Epithelial cell of proximal tubule (primary cell): ENCODE results near the gene ZCCHC24. TPM values are rescaled to one million over a fixed set of nuclear protein-coding genes. Genes with fewer than 3 reads are reported as not detected.

Source experiments
- DNase-seq: peaks from one replicate; pipeline ENCODE4 v3.0.0-alpha.2; 2011; ENCODE audit warnings: low read depth
- H3K4me3 ChIP-seq: 2 replicates; pipeline ENCODE4 v1.5.1; 2011; ENCODE audit warnings: low read depth, mild to moderate bottlenecking, low read length
- total RNA-seq: library from RNA; depleted of rRNA; stranded (reverse); fragments of >200 nt; gene quantifications from 2 replicates; pipeline ENCODE4 v1.2.3, GENCODE V29; 2015
- TF ChIP-seq, protein P1 (sequence below): conservative IDR thresholded peaks from 2 replicates; pipeline ENCODE4 v1.5.1; 2012; ENCODE audit warnings: low read depth, mild to moderate bottlenecking, low read length

Gene ZCCHC24
- total RNA-seq, 1 donor from 2014 or later = 4.7 TPM

DNA sequence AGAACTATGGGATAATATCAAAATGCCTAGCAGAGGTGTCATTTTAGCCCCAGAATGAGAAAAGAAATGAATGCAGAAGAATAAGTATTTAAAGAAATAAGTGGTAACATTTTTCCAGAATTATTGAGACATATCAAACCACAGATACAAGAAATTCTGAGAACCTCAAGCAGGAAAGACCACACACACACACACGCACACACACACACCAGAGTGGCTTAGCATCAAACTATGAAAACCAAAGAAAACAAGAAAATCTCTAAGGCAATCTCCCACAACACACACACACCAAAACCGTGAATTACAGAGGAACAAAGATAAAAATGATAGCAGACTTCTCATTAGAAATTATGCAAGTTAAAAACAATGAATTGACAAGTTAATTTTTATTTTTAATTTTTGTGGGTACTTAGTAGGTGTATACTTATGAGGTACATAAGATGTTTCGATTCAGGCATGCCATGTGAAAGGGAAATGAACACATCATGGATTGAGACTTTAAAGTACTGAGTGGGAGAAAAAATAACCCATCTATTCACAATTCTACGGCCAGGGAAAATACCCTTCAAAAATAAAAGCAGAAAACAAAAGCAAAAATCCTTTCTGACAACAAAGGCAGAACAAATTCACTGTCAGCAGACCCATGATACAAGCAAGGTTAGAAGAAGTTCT is 83.6 kb downstream of the ZCCHC24 start:
- no peak for DNase-seq
- no peak overlapping the region for H3K4me3 ChIP-seq
- TF ChIP-seq, protein P1, sequence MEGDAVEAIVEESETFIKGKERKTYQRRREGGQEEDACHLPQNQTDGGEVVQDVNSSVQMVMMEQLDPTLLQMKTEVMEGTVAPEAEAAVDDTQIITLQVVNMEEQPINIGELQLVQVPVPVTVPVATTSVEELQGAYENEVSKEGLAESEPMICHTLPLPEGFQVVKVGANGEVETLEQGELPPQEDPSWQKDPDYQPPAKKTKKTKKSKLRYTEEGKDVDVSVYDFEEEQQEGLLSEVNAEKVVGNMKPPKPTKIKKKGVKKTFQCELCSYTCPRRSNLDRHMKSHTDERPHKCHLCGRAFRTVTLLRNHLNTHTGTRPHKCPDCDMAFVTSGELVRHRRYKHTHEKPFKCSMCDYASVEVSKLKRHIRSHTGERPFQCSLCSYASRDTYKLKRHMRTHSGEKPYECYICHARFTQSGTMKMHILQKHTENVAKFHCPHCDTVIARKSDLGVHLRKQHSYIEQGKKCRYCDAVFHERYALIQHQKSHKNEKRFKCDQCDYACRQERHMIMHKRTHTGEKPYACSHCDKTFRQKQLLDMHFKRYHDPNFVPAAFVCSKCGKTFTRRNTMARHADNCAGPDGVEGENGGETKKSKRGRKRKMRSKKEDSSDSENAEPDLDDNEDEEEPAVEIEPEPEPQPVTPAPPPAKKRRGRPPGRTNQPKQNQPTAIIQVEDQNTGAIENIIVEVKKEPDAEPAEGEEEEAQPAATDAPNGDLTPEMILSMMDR = no peak

GRCh38 chr10:79360499-79361342 is 84.7 kb downstream of the ZCCHC24 start:
- no peak for DNase-seq
- H3K4me3 ChIP-seq = no peak overlapping the region
- TF ChIP-seq, protein P1 = no peak

GRCh38 chr10:79359816-79360498 is 85.5 kb downstream of the ZCCHC24 start:
- no peak overlapping the region for H3K4me3 ChIP-seq
- TF ChIP-seq, protein P1 = no peak
- no peak for DNase-seq

GRCh38 chr10:79358811-79359210 is 86.6 kb downstream of the ZCCHC24 start:
- H3K4me3 ChIP-seq = no peak overlapping the region
- TF ChIP-seq, protein P1 = no peak
- DNase-seq = no peak

DNA sequence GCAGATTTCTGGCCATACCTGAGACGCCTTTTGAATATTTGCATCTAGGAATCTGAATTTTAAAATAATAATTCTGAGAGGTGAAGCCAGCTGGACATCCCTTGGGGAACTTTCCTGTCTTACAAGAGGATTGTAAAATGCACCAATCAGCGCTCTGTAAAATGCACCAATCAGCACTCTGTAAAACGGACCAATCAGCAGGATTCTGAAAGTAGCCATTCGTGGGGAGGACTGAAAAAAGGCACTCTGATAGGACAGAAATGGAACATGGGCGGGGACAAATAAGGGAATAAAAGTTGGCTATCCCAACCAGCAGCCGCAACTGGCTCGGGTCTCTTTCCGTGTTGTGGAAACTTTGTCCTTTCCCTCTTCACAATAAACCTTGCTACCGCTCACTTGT is 88.2 kb downstream of the ZCCHC24 start:
- TF ChIP-seq, protein P1 = no peak
- no peak for DNase-seq
- H3K4me3 ChIP-seq = no peak overlapping the region

- DNase-seq = no peak
- TF ChIP-seq, protein P1 = no peak
- no peak overlapping the region for H3K4me3 ChIP-seq
These were observed 89.3 kb downstream of the ZCCHC24 start for GRCh38 chr10:79356104-79356503.
